K562 (cell line): Measurements from ENCODE around the gene PSAP. TPM values are rescaled to one million over a fixed set of nuclear protein-coding genes. Genes with fewer than 3 reads are reported as not detected.

Source experiments
- EHMT2 ChIP-seq: fragments of 450-650 bp; IDR thresholded peaks from 2 replicates; pipeline ENCODE4 v1.6.1; 2018; ENCODE audit warnings: antibody characterized with exemption
- EP400 ChIP-seq: fragments of 450-650 bp; IDR thresholded peaks from 2 replicates; pipeline ENCODE4 v1.6.1; 2017; ENCODE audit warnings: antibody characterized with exemption, mild to moderate bottlenecking, moderate library complexity
- GATAD2A ChIP-seq: fragments of 450-650 bp; IDR thresholded peaks from 2 replicates; pipeline ENCODE4 v1.6.1; 2017
- GTF3C2 ChIP-seq: IDR thresholded peaks from 3 replicates; pipeline ENCODE4 v1.6.1; 2011; ENCODE audit warnings: borderline replicate concordance, mild to moderate bottlenecking, moderate library complexity; ENCODE audit not compliant: insufficient read length; ENCODE audit errors: extremely low read depth
- HDGF ChIP-seq: fragments of 450-650 bp; IDR thresholded peaks from 2 replicates; pipeline ENCODE4 v1.6.1; 2016
- HNRNPK ChIP-seq: fragments of 200-400 bp; formaldehyde crosslinking; IDR thresholded peaks from one replicate; pipeline ENCODE4 v1.6.1; 2018; ENCODE audit warnings: mild to moderate bottlenecking, low read depth, low read length; ENCODE audit not compliant: poor library complexity, severe bottlenecking
- KLF10 ChIP-seq: fragments of 250-450 bp; sonication (Bioruptor Pico); IDR thresholded peaks from 2 replicates; pipeline ENCODE4 v1.6.1; 2021; ENCODE audit warnings: matching md5 sums
- PHF8 ChIP-seq: fragments of 200-600 bp; sonication (generic); IDR thresholded peaks from 2 replicates; pipeline ENCODE4 v1.6.1; 2012; ENCODE audit warnings: mixed run types, mild to moderate bottlenecking, inconsistent platforms, low read length, moderate library complexity, borderline replicate concordance
- RAD21 ChIP-seq, 2 experiments: fragments of 250-450 bp in 1 of 2; fragments of 450-650 bp in 1 of 2; sonication (Bioruptor Pico) in 1 of 2; formaldehyde crosslinking in 1 of 2; IDR thresholded peaks in 1 of 2; conservative IDR thresholded peaks in 1 of 2; 2 replicates each; pipeline versions ENCODE4 v1.4.0 to v1.8.0; 2020 to 2022; ENCODE audit warnings: mild to moderate bottlenecking in 2 of 2, moderate library complexity in 1 of 2
- RUNX1 ChIP-seq: sonication (generic); IDR thresholded peaks from 2 replicates; pipeline ENCODE4 v1.6.1; 2016; ENCODE audit warnings: antibody characterized with exemption, low read depth
- ZBTB1 ChIP-seq: sonication (generic); formaldehyde crosslinking; IDR thresholded peaks from 2 replicates; pipeline ENCODE4 v1.8.1; 2023; ENCODE audit warnings: missing genetic modification reagents, low read depth, mild to moderate bottlenecking, borderline replicate concordance
- ZNF121 ChIP-seq: sonication (generic); formaldehyde crosslinking; conservative IDR thresholded peaks from 2 replicates; pipeline ENCODE4 v1.8.0; 2022; ENCODE audit warnings: missing genetic modification reagents
- ZNF696 ChIP-seq: fragments of 250-450 bp; sonication (Bioruptor Pico); conservative IDR thresholded peaks from 2 replicates; pipeline ENCODE4 v1.4.0; 2020; ENCODE audit warnings: mild to moderate bottlenecking, moderate library complexity
- polyA plus RNA-seq, 8 experiments: library from polyadenylated mRNA; depleted of rRNA in 4 of 8; stranded (reverse) in 5 of 8; unstranded in 3 of 8; fragments of >200 nt; fragmentation: Nextera tagmentation in 2 of 8; fragmentation: Illumina TruSeq in 1 of 8; extraction: Ambion mirVana in 2 of 8; extraction: Trizol in 1 of 8; gene quantifications; 2 replicates each; pipeline versions ENCODE4 v1.2.1 to v1.2.3, GENCODE V29; 2011 to 2014; ENCODE audit warnings: inconsistent platforms in 1 of 8, missing spikeins in 1 of 8
- total RNA-seq, 7 experiments: library from RNA; depleted of rRNA in 6 of 7; stranded (reverse); fragments of >200 nt in 6 of 7; fragmentation: Illumina TruSeq in 2 of 7; extraction: Trizol in 2 of 7; gene quantifications; 2 replicates each; pipeline versions ENCODE4 v1.2.1 to v1.2.3, GENCODE V29; 2011 to 2021; ENCODE audit warnings: low replicate concordance in 1 of 7
- TF ChIP-seq, protein P1 (sequence below): fragments of 150-350 bp; IDR thresholded peaks from 2 replicates; pipeline ENCODE4 v1.6.1; 2014; ENCODE audit warnings: low read depth, mild to moderate bottlenecking, low read length, borderline replicate concordance
- TF ChIP-seq, protein P2 (sequence below): fragments of 450-650 bp; IDR thresholded peaks from 2 replicates; pipeline ENCODE4 v1.6.1; 2017; ENCODE audit warnings: antibody characterized with exemption
- TF ChIP-seq, protein P3 (sequence below): fragments of 250-450 bp; sonication (Bioruptor Pico); IDR thresholded peaks from 2 replicates; pipeline ENCODE4 v1.5.1; 2021; ENCODE audit warnings: mild to moderate bottlenecking
- TF ChIP-seq, protein P4 (sequence below): sonication (generic); formaldehyde crosslinking; IDR thresholded peaks from 2 replicates; pipeline ENCODE4 v1.8.0; 2022; ENCODE audit warnings: mild to moderate bottlenecking, missing genetic modification reagents

PSAP gene
- total and polyA plus RNA-seq, 9 of the 15 experiments (the other 6 are each of a cell fraction or from before 2014, with no cell fraction given), result 245 to 700 (median 429) TPM

DNA sequence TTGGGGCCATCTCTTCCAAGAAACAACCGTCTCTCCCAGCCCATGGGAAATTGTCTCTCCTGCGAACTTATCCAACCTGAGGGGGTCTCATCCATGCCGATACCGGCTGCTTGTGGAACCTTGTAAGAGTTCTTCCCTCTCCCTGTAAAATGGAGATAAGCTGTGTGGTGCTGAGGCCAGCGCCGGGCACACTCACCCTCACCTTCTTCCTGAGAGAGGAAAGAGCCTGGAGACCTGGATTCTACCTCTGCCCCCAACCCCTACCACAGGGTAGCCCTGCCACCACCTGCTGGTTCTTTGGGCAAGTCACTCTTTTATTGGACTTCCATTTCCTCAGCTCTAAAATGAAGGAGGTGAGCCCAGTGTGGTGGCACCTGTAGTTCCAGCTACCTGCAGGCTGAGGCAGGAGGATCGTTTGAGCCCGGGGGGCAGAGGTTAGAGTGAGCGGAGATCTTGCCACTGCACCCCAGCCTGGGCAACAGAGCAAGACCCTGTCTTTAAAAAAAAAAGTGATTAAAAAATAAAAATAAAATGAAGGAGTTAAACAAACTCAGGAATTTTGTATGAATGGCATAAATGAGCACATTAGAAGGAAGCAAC is 38.4 kb upstream of the PSAP start (continued):
- TF ChIP-seq ZNF696 (CRISPR knock-in tag) (no peak), EHMT2 (0 out of 2 replicates have a peak, but pooled peaks have one; percentile 12), HNRNPK (no peak), ZBTB1 (CRISPR knock-in tag) (no peak; the same call in none of the 2 replicates), EP400 (no peak), ZNF121 (CRISPR knock-in tag) (peak; percentile 94), GATAD2A (no peak), HDGF (no peak), PHF8 (no peak), RUNX1 (no peak), RAD21 (CRISPR knock-in tag; conservative IDR thresholded peaks at IDR 0.05 in 1 of 2, IDR thresholded peaks at IDR 0.05 in 1 of 2) (peak in 1 of 2 experiments; percentile 40; a peak in 2 of 4 replicates), KLF10 (CRISPR knock-in tag) (no peak), GTF3C2 (no peak)
- TF ChIP-seq, protein P1, sequence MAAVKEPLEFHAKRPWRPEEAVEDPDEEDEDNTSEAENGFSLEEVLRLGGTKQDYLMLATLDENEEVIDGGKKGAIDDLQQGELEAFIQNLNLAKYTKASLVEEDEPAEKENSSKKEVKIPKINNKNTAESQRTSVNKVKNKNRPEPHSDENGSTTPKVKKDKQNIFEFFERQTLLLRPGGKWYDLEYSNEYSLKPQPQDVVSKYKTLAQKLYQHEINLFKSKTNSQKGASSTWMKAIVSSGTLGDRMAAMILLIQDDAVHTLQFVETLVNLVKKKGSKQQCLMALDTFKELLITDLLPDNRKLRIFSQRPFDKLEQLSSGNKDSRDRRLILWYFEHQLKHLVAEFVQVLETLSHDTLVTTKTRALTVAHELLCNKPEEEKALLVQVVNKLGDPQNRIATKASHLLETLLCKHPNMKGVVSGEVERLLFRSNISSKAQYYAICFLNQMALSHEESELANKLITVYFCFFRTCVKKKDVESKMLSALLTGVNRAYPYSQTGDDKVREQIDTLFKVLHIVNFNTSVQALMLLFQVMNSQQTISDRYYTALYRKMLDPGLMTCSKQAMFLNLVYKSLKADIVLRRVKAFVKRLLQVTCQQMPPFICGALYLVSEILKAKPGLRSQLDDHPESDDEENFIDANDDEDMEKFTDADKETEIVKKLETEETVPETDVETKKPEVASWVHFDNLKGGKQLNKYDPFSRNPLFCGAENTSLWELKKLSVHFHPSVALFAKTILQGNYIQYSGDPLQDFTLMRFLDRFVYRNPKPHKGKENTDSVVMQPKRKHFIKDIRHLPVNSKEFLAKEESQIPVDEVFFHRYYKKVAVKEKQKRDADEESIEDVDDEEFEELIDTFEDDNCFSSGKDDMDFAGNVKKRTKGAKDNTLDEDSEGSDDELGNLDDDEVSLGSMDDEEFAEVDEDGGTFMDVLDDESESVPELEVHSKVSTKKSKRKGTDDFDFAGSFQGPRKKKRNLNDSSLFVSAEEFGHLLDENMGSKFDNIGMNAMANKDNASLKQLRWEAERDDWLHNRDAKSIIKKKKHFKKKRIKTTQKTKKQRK, result no peak
- TF ChIP-seq, protein P2, sequence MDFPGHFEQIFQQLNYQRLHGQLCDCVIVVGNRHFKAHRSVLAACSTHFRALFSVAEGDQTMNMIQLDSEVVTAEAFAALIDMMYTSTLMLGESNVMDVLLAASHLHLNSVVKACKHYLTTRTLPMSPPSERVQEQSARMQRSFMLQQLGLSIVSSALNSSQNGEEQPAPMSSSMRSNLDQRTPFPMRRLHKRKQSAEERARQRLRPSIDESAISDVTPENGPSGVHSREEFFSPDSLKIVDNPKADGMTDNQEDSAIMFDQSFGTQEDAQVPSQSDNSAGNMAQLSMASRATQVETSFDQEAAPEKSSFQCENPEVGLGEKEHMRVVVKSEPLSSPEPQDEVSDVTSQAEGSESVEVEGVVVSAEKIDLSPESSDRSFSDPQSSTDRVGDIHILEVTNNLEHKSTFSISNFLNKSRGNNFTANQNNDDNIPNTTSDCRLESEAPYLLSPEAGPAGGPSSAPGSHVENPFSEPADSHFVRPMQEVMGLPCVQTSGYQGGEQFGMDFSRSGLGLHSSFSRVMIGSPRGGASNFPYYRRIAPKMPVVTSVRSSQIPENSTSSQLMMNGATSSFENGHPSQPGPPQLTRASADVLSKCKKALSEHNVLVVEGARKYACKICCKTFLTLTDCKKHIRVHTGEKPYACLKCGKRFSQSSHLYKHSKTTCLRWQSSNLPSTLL, result no peak
- TF ChIP-seq, protein P3, sequence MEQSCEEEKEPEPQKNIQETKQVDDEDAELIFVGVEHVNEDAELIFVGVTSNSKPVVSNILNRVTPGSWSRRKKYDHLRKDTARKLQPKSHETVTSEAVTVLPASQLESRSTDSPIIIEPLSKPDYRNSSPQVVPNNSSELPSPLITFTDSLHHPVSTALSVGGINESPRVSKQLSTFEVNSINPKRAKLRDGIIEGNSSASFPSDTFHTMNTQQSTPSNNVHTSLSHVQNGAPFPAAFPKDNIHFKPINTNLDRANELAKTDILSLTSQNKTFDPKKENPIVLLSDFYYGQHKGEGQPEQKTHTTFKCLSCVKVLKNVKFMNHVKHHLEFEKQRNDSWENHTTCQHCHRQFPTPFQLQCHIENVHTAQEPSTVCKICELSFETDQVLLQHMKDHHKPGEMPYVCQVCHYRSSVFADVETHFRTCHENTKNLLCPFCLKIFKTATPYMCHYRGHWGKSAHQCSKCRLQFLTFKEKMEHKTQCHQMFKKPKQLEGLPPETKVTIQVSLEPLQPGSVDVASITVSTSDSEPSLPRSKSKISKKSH (CRISPR knock-in tag), result no peak
- TF ChIP-seq, protein P4, sequence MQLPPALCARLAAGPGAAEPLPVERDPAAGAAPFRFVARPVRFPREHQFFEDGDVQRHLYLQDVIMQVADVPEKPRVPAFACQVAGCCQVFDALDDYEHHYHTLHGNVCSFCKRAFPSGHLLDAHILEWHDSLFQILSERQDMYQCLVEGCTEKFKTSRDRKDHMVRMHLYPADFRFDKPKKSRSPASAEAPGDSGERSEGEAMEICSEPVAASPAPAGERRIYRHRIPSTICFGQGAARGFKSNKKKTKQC, result no peak
